Measurements from ENCODE around the gene RCCD1. TPM values are rescaled to one million over a fixed set of nuclear protein-coding genes. Genes with fewer than 3 reads are reported as not detected.

The RCCD1 gene
- total and polyA plus RNA-seq, 2 donors (not counting 3 experiments of a cell fraction or from before 2014, with no cell fraction given), result 8.8 to 15.3 TPM

GRCh38 chr15:90933301-90933700, 21.4 kb upstream of the RCCD1 start:
- Histone ChIP-seq H3K27ac (ENCODE audit: insufficient read depth, low read depth, low read length) (no peak overlapping the region), H4K20me1 (replicated peaks; ENCODE audit: control insufficient read depth, extremely low read depth, insufficient read depth, low read length) (no peaks in the 10 kb centered on the region), H3K79me2 (ENCODE audit: control insufficient read depth, insufficient read depth, low read length) (peaks cover 17% of the 10 kb centered on the region), H3K9ac (replicated peaks; ENCODE audit: extremely low read depth, insufficient read depth, low read length) (no peak overlapping the region), H3K9me3 (replicated peaks; ENCODE audit: control insufficient read depth, insufficient read depth, low read length) (no peaks in the 10 kb centered on the region), H3K4me2 (ENCODE audit: insufficient read depth, low read length) (no peak overlapping the region), H2AFZ (ENCODE audit: low read depth, low read length) (no peak overlapping the region), H3K27me3 (ENCODE audit: control insufficient read depth in 2 of 2, insufficient read depth in 2 of 2, low read length in 2 of 2) (no peaks in the 10 kb centered on the region), H3K36me3 (ENCODE audit: control insufficient read depth in 2 of 2, extremely low read depth in 1 of 2, insufficient read depth in 2 of 2, low read length in 2 of 2) (peaks cover 2% of the 10 kb centered on the region in 2 experiments), H3K4me3 (replicated peaks in 1 of 3; ENCODE audit: insufficient read depth in 1 of 3, low read depth in 1 of 3, low read length in 3 of 3) (no peak overlapping the region), H3K4me1 (ENCODE audit: control insufficient read depth, extremely low read depth, insufficient read depth, low read length) (peaks cover 36% of the 10 kb centered on the region), H3K9me1 (replicated peaks; ENCODE audit: control insufficient read depth, extremely low read depth, insufficient read depth, low read length) (no peaks in the 10 kb centered on the region)
- intact Hi-C loops (cut with micrococcal nuclease), result loop anchor here (5.0 kb wide), 1 partner anchor 431 kb away; no protein-coding TSS in a partner anchor
- dilution Hi-C loops (cut with MboI; ENCODE audit: extremely low pct_ligation_motif_present, low sequenced_read_pairs), result no loop called here
- CTCF ChIA-PET, result interaction anchor here (0.6 to 8.1 kb wide), 15 partner anchors 7 to 338 kb away, joined by 3 to 66 read pairs (median 8); partner anchors contain the start of genes FES, MAN2A2 and RCCD1
- TF ChIP-seq JUN (IDR thresholded peaks at IDR 0.05; ENCODE audit: borderline replicate concordance, insufficient read depth, insufficient read length, low read depth) (no peak), MAX (IDR thresholded peaks at IDR 0.05; ENCODE audit: insufficient read depth, insufficient read length) (no peak), GATA2 (IDR thresholded peaks at IDR 0.05; ENCODE audit: insufficient read depth, insufficient read length, low read depth, low read length) (no peak), CTCF (IDR thresholded peaks at IDR 0.05; ENCODE audit: extremely low read depth in 1 of 2, insufficient read depth in 1 of 2, low read depth in 1 of 2, low read length in 2 of 2) (no peak), MYC (IDR thresholded peaks at IDR 0.05; ENCODE audit: low read depth, low read length) (no peak), EZH2 (IDR thresholded peaks at IDR 0.05; ENCODE audit: borderline replicate concordance, low read depth, low read length, severe bottlenecking) (no peak), POLR2A (IDR thresholded peaks at IDR 0.05; ENCODE audit: low read depth, low read length) (no peak), POLR2AphosphoS5 (IDR thresholded peaks at IDR 0.05; ENCODE audit: insufficient read depth, low read depth, low read length) (no peak), FOS (IDR thresholded peaks at IDR 0.05; ENCODE audit: borderline replicate concordance, insufficient read depth, low read length) (no peak)
- POLR2A ChIA-PET, result no interaction called here
- FAIRE-seq, result no peak
- no TSS peak for BruUV-seq (replicated peaks)
- DNase-seq (ENCODE audit: low read depth, low spot score), result no peak
